A549 (cell line): Measurements from ENCODE around the gene SCO2.

Experiments
- CBX8 ChIP-seq: fragments of 200-600 bp; sonication (generic); IDR thresholded peaks from 2 replicates; pipeline ENCODE4 v1.6.1; 2016
- GATA3 ChIP-seq: IDR thresholded peaks from 2 replicates; pipeline ENCODE4 v1.6.1; 2012; ENCODE audit warnings: borderline replicate concordance
- POLR2A ChIP-seq: IDR thresholded peaks from 2 replicates; pipeline ENCODE4 v1.6.1; 2012; ENCODE audit warnings: mild to moderate bottlenecking, low read length
- TF ChIP-seq, protein P1 (sequence below): IDR thresholded peaks from 2 replicates; pipeline ENCODE4 v1.6.1; 2012

DNA sequence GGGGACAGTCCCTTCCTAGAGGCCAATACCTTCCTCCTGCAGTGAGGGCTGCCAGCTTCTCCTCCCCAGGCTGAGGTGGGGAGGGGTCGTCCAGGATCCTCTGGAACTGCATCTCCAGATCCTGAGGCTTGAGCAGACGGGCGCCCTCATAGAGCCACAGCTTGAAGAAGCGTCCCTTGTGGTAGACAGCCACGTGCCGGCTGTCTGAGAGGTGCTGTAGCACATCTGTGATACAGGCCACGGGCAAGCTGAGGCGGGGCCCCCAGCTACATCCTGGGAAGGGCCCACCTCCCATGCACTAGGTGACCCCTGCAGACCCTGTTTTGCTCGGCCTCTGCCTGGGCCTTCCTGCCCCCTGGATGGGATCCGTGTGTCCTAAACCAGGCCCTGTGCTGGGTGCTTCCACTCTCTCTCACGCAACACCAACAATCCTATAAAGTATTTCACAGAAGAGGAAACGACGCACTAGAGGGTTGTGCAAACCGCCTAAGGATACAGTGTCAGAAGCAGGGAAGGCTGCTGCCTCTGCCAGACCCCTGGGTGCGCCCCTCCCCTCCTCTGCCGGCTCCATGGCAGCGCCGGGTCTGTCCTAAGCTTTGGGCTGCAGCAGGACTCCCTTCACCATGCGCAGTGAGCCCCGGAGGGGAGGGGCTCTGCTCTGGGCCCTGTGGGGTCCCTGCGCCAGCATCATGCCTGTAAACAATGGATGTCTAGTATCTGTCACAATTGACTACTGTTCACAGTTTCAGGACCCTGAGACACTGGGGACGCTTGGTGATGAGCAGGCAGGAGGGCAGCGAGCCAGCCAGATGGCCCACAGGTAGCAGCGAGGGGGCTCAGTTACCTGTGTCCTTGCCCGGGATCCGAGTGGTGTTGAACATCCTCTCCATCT is 48.3 kb upstream of the SCO2 start:
- TF ChIP-seq GATA3 = no peak
- TF ChIP-seq, protein P1, sequence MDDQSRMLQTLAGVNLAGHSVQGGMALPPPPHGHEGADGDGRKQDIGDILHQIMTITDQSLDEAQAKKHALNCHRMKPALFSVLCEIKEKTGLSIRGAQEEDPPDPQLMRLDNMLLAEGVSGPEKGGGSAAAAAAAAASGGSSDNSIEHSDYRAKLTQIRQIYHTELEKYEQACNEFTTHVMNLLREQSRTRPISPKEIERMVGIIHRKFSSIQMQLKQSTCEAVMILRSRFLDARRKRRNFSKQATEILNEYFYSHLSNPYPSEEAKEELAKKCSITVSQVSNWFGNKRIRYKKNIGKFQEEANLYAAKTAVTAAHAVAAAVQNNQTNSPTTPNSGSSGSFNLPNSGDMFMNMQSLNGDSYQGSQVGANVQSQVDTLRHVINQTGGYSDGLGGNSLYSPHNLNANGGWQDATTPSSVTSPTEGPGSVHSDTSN = no peak
- TF ChIP-seq CBX8 = no peak
- TF ChIP-seq POLR2A = no peak
